Measurements from ENCODE around the gene RAB41.

RAB41 gene

DNA sequence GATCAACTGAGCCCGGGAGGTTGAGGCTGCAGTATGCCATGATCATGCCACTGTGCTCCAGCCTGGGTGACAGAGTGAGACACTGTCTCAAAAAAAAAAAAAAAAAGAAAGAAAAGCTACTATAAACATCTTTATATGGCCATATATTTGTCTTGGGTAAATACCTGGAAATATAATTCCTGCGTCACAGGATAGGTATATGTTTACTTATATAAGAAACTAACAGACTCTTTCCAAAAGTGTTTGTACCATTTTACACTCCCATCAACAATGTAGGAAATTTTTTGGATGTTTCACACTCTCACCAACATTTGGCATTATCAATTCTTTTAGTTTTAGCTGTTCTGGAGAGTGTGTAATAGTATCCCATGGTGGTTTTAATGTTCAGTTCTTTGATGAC is 34.7 kb upstream of the RAB41 start:
- TF ChIP-seq, protein P1, sequence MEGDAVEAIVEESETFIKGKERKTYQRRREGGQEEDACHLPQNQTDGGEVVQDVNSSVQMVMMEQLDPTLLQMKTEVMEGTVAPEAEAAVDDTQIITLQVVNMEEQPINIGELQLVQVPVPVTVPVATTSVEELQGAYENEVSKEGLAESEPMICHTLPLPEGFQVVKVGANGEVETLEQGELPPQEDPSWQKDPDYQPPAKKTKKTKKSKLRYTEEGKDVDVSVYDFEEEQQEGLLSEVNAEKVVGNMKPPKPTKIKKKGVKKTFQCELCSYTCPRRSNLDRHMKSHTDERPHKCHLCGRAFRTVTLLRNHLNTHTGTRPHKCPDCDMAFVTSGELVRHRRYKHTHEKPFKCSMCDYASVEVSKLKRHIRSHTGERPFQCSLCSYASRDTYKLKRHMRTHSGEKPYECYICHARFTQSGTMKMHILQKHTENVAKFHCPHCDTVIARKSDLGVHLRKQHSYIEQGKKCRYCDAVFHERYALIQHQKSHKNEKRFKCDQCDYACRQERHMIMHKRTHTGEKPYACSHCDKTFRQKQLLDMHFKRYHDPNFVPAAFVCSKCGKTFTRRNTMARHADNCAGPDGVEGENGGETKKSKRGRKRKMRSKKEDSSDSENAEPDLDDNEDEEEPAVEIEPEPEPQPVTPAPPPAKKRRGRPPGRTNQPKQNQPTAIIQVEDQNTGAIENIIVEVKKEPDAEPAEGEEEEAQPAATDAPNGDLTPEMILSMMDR (IDR thresholded peaks at IDR 0.05), result no peak
- H3K9me3 Mint-ChIP-seq, result peaks cover 36% of the 10 kb centered on the region
- no peak for DNase-seq
- H3K36me3 Mint-ChIP-seq (ENCODE audit: low read depth), result no peaks in the 10 kb centered on the region
- no peak overlapping the region for H3K4me3 Mint-ChIP-seq
- no peak overlapping the region for H3K27ac Mint-ChIP-seq
- no peaks in the 10 kb centered on the region for H3K4me1 Mint-ChIP-seq
- H3K27me3 Mint-ChIP-seq (ENCODE audit: low read depth, poor library complexity), result peaks cover 4% of the 10 kb centered on the region

DNA sequence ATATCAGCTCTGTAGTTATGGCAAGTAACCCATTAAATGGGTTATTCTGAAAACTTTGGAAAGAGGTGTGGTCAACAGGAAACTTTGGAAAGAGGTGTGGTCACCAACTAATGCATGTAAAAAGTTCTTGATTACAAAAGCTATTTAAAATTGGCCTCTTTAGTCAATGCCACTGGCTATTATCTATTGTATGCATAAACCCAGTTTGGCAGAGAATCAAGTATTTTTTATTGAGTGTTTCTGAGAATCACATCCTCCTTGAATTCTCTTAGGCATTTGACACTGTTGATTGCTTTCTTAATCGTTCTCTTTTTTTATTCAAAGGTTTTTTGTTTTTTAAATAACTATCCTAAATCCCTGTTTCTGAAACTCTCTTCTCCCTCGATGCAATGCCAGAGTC is 29.5 kb upstream of the RAB41 start:
- H3K4me1 Mint-ChIP-seq, result peaks cover 12% of the 10 kb centered on the region
- peaks cover 55% of the 10 kb centered on the region for H3K9me3 Mint-ChIP-seq
- H3K27me3 Mint-ChIP-seq (ENCODE audit: low read depth, poor library complexity), result peaks cover 10% of the 10 kb centered on the region
- no peak overlapping the region for H3K4me3 Mint-ChIP-seq
- H3K27ac Mint-ChIP-seq, result no peak overlapping the region
- DNase-seq, result no peak
- peaks cover 7% of the 10 kb centered on the region for H3K36me3 Mint-ChIP-seq (ENCODE audit: low read depth)
- TF ChIP-seq, protein P1 (IDR thresholded peaks at IDR 0.05), result no peak

DNA sequence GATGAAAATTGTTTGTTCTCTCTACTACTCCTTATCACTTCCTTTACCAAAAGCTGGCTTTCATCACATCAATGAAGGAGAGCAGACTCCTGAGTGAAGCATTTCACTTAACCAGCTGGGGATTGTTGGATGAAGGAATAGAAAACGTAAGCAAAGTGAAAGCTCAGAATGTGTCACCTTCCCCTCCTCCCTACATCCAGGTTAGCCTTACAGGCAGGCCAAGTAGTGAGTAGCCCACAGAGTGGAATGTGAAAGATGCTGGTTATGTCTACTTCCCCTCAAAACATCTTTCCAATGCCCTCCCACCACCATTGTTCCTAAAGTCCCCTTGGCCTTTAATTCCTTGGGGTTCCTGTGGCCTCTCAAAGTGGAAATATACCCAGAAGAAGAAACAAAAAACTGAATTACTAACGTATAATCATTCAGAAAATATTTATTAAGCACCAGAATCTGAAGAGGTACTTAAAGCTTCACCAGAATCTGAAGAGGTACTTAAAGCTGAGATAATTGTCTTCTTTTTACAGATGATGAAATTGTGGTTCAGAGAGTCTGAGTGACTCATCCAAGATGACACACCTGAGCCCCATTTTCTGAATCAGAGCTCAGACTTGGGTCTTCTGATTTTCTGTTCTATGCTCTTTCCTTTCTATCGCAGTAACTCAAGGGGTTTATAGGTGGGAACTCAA is 28.5 kb upstream of the RAB41 start:
- DNase-seq, result no peak
- TF ChIP-seq, protein P1 (IDR thresholded peaks at IDR 0.05), result no peak
- Mint-ChIP-seq H3K27ac (no peak overlapping the region), H3K9me3 (peaks cover 56% of the 10 kb centered on the region), H3K4me3 (no peak overlapping the region), H3K4me1 (peaks cover 13% of the 10 kb centered on the region), H3K27me3 (ENCODE audit: low read depth, poor library complexity) (peaks cover 10% of the 10 kb centered on the region), H3K36me3 (ENCODE audit: low read depth) (peaks cover 7% of the 10 kb centered on the region)

DNA sequence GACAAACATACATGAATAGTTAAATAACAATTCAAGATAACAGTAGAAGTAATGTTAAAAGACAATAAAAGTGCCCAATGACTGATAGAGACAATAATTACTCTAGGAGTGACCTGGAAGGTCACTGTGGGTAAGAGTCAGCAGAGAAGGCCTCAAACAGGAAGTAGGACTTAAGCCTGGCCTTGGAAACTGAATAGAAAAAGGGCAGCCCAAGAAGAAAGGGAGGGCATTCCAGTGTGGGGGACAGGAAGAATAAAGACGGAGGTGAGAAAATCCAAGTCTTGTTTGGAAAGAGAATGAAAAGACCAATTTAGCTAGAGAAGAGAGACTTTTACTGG is 27.9 kb upstream of the RAB41 start:
- Mint-ChIP-seq H3K27ac (no peak overlapping the region), H3K9me3 (peaks cover 55% of the 10 kb centered on the region)
- TF ChIP-seq, protein P1 (IDR thresholded peaks at IDR 0.05), result no peak

DNA sequence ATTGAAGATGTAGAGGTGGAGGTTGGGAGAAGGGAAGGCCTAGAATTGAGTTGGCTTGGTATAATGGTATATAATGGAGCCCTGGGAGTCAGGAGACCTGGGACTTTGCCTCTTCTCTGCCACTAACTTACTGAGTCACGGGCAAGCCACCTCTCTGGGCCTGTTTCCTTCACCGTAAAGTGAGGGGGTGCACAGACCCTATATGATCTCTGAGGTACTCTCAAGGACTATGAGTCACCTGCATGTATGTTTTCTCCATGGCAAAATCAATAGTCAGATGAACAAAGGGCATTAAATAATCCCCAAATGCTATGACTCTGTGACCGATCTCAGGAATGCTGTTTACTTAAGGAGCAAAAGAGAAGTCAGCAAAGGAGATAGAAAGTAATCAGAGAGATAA is 27.1 kb upstream of the RAB41 start:
- Mint-ChIP-seq H3K27ac (no peak overlapping the region), H3K9me3 (peaks cover 57% of the 10 kb centered on the region), H3K27me3 (ENCODE audit: low read depth, poor library complexity) (peaks cover 10% of the 10 kb centered on the region), H3K4me1 (peaks cover 13% of the 10 kb centered on the region), H3K36me3 (ENCODE audit: low read depth) (peaks cover 7% of the 10 kb centered on the region), H3K4me3 (no peak overlapping the region)
- no peak for DNase-seq
- TF ChIP-seq, protein P1 (IDR thresholded peaks at IDR 0.05), result no peak

More for the DNA sequence above, 27.9 kb upstream of the RAB41 start:
- peaks cover 7% of the 10 kb centered on the region for H3K36me3 Mint-ChIP-seq (ENCODE audit: low read depth)
- no peak for DNase-seq
- peaks cover 13% of the 10 kb centered on the region for H3K4me1 Mint-ChIP-seq
- peaks cover 10% of the 10 kb centered on the region for H3K27me3 Mint-ChIP-seq (ENCODE audit: low read depth, poor library complexity)
- no peak overlapping the region for H3K4me3 Mint-ChIP-seq

DNA sequence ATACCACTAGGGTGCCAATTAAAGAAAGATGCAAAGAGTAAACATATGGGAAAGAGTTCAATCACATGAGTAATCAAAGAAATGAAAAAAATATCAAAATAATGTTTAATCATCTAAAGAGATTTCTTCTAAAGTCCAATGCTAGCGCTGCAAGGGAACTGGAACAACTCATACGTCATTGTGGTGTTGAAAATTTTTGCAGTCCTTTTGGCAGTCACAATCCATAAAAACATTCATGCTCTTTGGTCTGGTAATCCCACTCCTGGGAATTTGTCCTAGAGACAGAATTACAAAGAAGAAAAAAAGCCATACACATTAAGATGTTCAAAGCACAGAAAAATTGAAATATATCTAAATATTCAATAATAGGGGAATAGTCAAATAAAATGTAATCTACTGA is 26.5 kb upstream of the RAB41 start:
- no peak overlapping the region for H3K27ac Mint-ChIP-seq
- peaks cover 55% of the 10 kb centered on the region for H3K9me3 Mint-ChIP-seq
- peaks cover 13% of the 10 kb centered on the region for H3K4me1 Mint-ChIP-seq
- H3K36me3 Mint-ChIP-seq (ENCODE audit: low read depth), result peaks cover 7% of the 10 kb centered on the region
- no peak overlapping the region for H3K4me3 Mint-ChIP-seq
- peaks cover 10% of the 10 kb centered on the region for H3K27me3 Mint-ChIP-seq (ENCODE audit: low read depth, poor library complexity)
- no peak for DNase-seq
- TF ChIP-seq, protein P1 (IDR thresholded peaks at IDR 0.05), result no peak
